Large intestine (tissue), 3 donors: ENCODE data around the gene ITPRID2. TPM values are rescaled to one million over a fixed set of nuclear protein-coding genes. Genes with fewer than 3 reads are reported as not detected.

Experiments
- DNase-seq, 2 donors: peaks; one replicate each; pipeline versions ENCODE4 v3.0.0 to v3.0.0-alpha.2; 2013
- H3K27ac ChIP-seq: one replicate; pipeline ENCODE4 v1.5.1; 2013; ENCODE audit warnings: low read length
- H3K27me3 ChIP-seq: 2 replicates; pipeline ENCODE4 v1.6.1; 2013; ENCODE audit warnings: low read length; ENCODE audit not compliant: control insufficient read depth, insufficient read depth
- H3K36me3 ChIP-seq: 2 replicates; pipeline ENCODE4 v1.6.1; 2013; ENCODE audit warnings: low read length; ENCODE audit not compliant: control insufficient read depth, insufficient read depth
- H3K4me1 ChIP-seq: one replicate; pipeline ENCODE4 v1.6.1; 2013; ENCODE audit warnings: low read length; ENCODE audit not compliant: control insufficient read depth, insufficient read depth
- H3K4me3 ChIP-seq: one replicate; pipeline ENCODE4 v1.5.1; 2013; ENCODE audit warnings: low read length
- H3K9me3 ChIP-seq: one replicate; pipeline ENCODE4 v1.6.1; 2013; ENCODE audit warnings: mild to moderate bottlenecking, low read depth, low read length, moderate library complexity; ENCODE audit not compliant: control insufficient read depth
- WGBS: methylation state at CpG from one replicate; pipeline ENCODE4 v1.1.5; 2013; ENCODE audit warnings: low lambda C conversion rate; ENCODE audit not compliant: insufficient coverage; 5-methylcytosine and 5-hydroxymethylcytosine counted together
- polyA plus RNA-seq: library from polyadenylated mRNA; unstranded; fragments of 120-200 nt; gene quantifications from one replicate; pipeline ENCODE4 v1.2.1, GENCODE V29; 2013

The ITPRID2 gene
- polyA plus RNA-seq, 1 donor = 111 TPM

DNA sequence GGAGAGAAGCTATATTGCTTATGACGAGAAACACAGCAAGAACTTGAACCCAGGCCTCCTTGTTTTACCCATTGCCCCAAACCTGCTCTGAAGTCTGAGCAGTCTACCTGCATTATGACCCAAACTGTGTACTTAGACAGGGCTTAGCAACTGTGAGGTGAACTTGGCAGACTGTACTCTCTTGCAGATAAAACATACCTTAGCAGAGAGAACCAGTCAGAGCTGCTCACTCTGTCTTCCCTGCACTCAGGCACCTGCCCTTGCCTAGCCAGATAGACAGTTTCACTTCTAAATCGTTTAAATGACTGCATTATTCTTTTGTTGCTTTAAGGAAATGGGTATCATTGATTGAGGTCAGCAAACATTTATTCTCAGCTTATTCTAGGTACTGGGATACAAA lies 20.3 kb downstream of the ITPRID2 start:
- Histone ChIP-seq H3K36me3 (peaks cover 45% of the 10 kb centered on the region), H3K4me1 (peaks cover 14% of the 10 kb centered on the region), H3K27me3 (no peaks in the 10 kb centered on the region), H3K9me3 (no peaks in the 10 kb centered on the region), H3K4me3 (no peak overlapping the region), H3K27ac (no peak overlapping the region)
- DNase-seq = peak in 1 of 2 donors; percentile 31
- WGBS = no CpG with 5 or more reads among the region's 2 CpGs

DNA sequence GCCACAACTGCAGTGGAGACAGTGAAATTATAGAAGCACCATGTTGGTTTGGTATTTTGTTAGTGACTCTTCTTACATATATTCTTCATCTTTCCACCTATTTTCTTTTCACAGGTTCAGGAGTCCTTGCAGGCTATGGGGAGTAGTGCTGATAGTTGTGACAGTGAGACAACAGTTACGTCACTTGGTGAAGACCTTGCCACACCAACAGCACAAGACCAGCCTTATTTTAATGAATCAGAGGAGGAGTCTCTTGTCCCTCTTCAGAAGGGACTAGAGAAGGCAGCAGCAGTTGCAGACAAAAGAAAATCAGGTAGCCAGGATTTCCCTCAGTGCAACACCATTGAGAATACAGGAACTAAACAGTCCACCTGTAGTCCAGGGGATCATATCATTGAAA lies 23.6 kb downstream of the ITPRID2 start:
- Histone ChIP-seq H3K27me3 (no peaks in the 10 kb centered on the region), H3K36me3 (peaks cover 59% of the 10 kb centered on the region), H3K9me3 (no peaks in the 10 kb centered on the region), H3K27ac (no peak overlapping the region), H3K4me1 (peaks cover 9% of the 10 kb centered on the region), H3K4me3 (no peak overlapping the region)
- WGBS = no CpG with 5 or more reads among the region's 1 CpG
- no peak for DNase-seq

- Histone ChIP-seq H3K9me3 (no peaks in the 10 kb centered on the region), H3K27me3 (no peaks in the 10 kb centered on the region), H3K27ac (no peak overlapping the region), H3K36me3 (peaks cover 65% of the 10 kb centered on the region), H3K4me1 (no peaks in the 10 kb centered on the region), H3K4me3 (no peak overlapping the region)
- 100% methylated on average over 2 of the region's 5 CpGs for WGBS
- DNase-seq = no peak
Measured at GRCh38 chr2:181916726-181917718, 25.5 kb downstream of the ITPRID2 start.

- no peak overlapping the region for H3K27ac ChIP-seq
- H3K36me3 ChIP-seq = peaks cover 73% of the 10 kb centered on the region
- DNase-seq = no peak
- H3K4me1 ChIP-seq = no peaks in the 10 kb centered on the region
- H3K27me3 ChIP-seq = no peaks in the 10 kb centered on the region
- no peaks in the 10 kb centered on the region for H3K9me3 ChIP-seq
- no peak overlapping the region for H3K4me3 ChIP-seq
- WGBS = 57% methylated on average over 2 of the region's 5 CpGs
Measured at GRCh38 chr2:181918188-181918587, 26.7 kb downstream of the ITPRID2 start.

DNA sequence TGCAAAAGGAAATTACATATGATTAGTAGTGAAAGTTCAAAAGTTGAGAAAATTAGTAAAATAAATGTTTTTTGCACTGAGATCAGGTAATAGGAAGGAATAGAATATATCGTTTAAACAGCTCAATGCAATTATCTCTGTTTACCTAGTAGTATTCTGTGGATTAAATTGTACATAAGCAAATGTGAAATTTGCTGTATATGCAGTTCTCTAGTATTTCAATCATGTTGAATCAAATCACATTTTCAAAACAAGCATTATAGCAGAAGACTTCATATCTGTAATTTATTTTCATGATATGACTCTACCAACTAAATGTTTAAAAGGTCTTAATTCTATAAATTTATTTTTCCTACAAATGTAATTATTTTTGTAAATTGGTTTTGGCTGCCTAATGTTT lies 31.6 kb downstream of the ITPRID2 start:
- H3K4me1 ChIP-seq = no peaks in the 10 kb centered on the region
- WGBS = 91% methylated on average over 1 of the region's 1 CpG

GRCh38 chr2:181924336-181924735 lies 32.8 kb downstream of the ITPRID2 start:
- H3K4me3 ChIP-seq = no peak overlapping the region

More for the DNA sequence above, 31.6 kb downstream of the ITPRID2 start:
- DNase-seq = no peak
- no peaks in the 10 kb centered on the region for H3K9me3 ChIP-seq
- H3K4me3 ChIP-seq = no peak overlapping the region
- no peak overlapping the region for H3K27ac ChIP-seq
- H3K27me3 ChIP-seq = no peaks in the 10 kb centered on the region
- H3K36me3 ChIP-seq = peaks cover 51% of the 10 kb centered on the region

DNA sequence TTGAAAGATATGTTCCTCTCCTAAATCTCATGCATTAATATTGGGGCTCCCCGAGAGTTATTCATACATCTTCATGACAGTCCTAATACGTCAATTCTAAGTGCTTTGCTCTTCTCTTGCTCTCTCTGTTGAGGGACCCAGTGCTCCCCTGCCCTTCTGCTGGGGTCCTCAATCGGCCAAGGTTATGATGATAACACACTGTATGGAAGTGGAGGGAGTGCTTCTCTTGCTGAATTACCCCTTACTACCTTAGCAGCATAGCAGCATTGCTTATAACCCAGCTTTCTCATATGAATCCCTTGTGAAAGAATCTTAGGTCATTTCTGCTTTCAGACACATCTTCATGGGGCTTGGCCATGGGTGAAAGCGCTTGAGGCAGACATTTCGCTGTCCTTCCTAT lies 43.2 kb downstream of the ITPRID2 start:
- Histone ChIP-seq H3K27me3 (no peaks in the 10 kb centered on the region), H3K4me1 (no peaks in the 10 kb centered on the region), H3K9me3 (no peaks in the 10 kb centered on the region), H3K4me3 (no peak overlapping the region), H3K27ac (no peak overlapping the region), H3K36me3 (peaks cover 4% of the 10 kb centered on the region)
- no peak for DNase-seq
- no CpG with 5 or more reads among the region's 5 CpGs for WGBS

More at GRCh38 chr2:181924336-181924735, 32.8 kb downstream of the ITPRID2 start:
- Histone ChIP-seq H3K36me3 (peaks cover 44% of the 10 kb centered on the region), H3K27me3 (no peaks in the 10 kb centered on the region), H3K9me3 (no peaks in the 10 kb centered on the region), H3K27ac (no peak overlapping the region), H3K4me1 (no peaks in the 10 kb centered on the region)
- no peak for DNase-seq
- 86% methylated on average over 2 of the region's 2 CpGs for WGBS

DNA sequence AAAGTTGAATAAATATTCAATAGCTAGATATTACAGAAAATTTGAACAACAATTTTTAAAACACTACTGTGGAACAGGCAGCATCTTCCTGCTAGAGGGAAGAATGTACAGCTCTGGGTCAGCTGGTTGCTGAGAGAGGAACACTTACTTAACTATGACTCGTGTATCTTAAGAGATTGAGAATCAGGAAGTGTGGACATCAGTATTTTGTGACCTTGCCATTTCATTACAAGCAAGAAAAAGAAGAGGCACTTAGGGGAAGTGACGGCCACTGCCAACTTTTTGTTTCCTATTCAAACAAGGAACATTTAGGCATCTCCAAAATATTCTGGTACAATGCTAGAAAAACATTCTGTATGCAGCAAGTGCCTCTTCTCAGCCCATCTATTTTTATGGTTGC lies 45.9 kb downstream of the ITPRID2 start:
- Histone ChIP-seq H3K4me1 (no peaks in the 10 kb centered on the region), H3K9me3 (no peaks in the 10 kb centered on the region), H3K27me3 (no peaks in the 10 kb centered on the region), H3K36me3 (no peaks in the 10 kb centered on the region), H3K27ac (no peak overlapping the region), H3K4me3 (no peak overlapping the region)
- no peak for DNase-seq
- WGBS = no CpG with 5 or more reads among the region's 2 CpGs

- Histone ChIP-seq H3K4me1 (peaks cover 4% of the 10 kb centered on the region), H3K36me3 (no peaks in the 10 kb centered on the region), H3K4me3 (no peak overlapping the region), H3K27ac (no peak overlapping the region), H3K9me3 (no peaks in the 10 kb centered on the region), H3K27me3 (no peaks in the 10 kb centered on the region)
- no peak for DNase-seq
- WGBS = no CpG with 5 or more reads among the region's 2 CpGs
Measured at GRCh38 chr2:181943411-181944124, 52.0 kb downstream of the ITPRID2 start.

- H3K27me3 ChIP-seq = no peaks in the 10 kb centered on the region
- H3K36me3 ChIP-seq = no peaks in the 10 kb centered on the region
- WGBS = 57% methylated on average over 2 of the region's 5 CpGs
- H3K4me1 ChIP-seq = peaks cover 4% of the 10 kb centered on the region
- no peaks in the 10 kb centered on the region for H3K9me3 ChIP-seq
- H3K4me3 ChIP-seq = no peak overlapping the region
- H3K27ac ChIP-seq = no peak overlapping the region
- peak in 1 of 2 donors; percentile 45 for DNase-seq
Measured at GRCh38 chr2:181944164-181944913, 52.8 kb downstream of the ITPRID2 start.
